Measurements from ENCODE around the gene SYT6. TPM values are rescaled to one million over a fixed set of nuclear protein-coding genes. Genes with fewer than 3 reads are reported as not detected.

SYT6 gene
- total RNA-seq, 1 experiment from 2014 or later, result not detected

DNA sequence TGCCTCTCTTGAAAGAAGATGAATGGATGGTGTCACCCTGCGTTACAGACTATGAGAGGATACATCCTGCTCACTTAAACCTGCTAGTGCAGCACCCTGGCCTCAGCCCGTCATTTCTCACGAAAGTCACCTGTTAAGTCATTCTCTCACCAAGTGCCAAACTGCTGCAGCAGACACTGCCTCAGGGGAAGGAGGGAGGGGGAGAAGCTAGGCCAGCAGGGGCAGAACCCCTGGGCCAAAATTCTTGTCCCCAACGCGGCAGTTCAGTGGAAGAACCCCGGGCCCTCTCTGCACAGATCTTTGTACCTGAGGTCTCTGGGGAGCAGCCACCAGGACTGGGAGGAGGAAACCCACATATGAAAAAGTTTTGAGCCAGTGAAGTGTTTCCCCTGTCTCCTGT, 37.6 kb downstream of the SYT6 start:
- POLR2A ChIA-PET (ENCODE audit: unreplicated experiment), result no interaction called here
- Histone ChIP-seq H4K20me1 (ENCODE audit: insufficient read depth) (no peaks in the 10 kb centered on the region), H3K4me2 (peak overlapping the region; percentile 20; the same call in 1 of the 2 replicates), H3K9me3 (ENCODE audit: insufficient read depth, low read depth) (no peaks in the 10 kb centered on the region), H3K4me3 (no peak overlapping the region), H2AFZ (no peak overlapping the region), H3K79me2 (ENCODE audit: low read depth) (no peaks in the 10 kb centered on the region), H3K27me3 (ENCODE audit: insufficient read depth, low read depth) (no peaks in the 10 kb centered on the region), H3K36me3 (ENCODE audit: low read depth) (no peaks in the 10 kb centered on the region), H3K27ac (peak overlapping the region; percentile 14; the same call in 1 of the 2 replicates), H3K9me2 (ENCODE audit: insufficient read depth) (no peaks in the 10 kb centered on the region), H3K4me1 (replicated peaks; ENCODE audit: insufficient read depth) (peaks cover 56% of the 10 kb centered on the region), H3F3A (ENCODE audit: insufficient read depth, low read depth) (peaks cover 41% of the 10 kb centered on the region)
- TF ChIP-seq, protein P1, sequence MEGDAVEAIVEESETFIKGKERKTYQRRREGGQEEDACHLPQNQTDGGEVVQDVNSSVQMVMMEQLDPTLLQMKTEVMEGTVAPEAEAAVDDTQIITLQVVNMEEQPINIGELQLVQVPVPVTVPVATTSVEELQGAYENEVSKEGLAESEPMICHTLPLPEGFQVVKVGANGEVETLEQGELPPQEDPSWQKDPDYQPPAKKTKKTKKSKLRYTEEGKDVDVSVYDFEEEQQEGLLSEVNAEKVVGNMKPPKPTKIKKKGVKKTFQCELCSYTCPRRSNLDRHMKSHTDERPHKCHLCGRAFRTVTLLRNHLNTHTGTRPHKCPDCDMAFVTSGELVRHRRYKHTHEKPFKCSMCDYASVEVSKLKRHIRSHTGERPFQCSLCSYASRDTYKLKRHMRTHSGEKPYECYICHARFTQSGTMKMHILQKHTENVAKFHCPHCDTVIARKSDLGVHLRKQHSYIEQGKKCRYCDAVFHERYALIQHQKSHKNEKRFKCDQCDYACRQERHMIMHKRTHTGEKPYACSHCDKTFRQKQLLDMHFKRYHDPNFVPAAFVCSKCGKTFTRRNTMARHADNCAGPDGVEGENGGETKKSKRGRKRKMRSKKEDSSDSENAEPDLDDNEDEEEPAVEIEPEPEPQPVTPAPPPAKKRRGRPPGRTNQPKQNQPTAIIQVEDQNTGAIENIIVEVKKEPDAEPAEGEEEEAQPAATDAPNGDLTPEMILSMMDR (conservative IDR thresholded peaks at IDR 0.05), result no peak
- TF ChIP-seq EZH2 (IDR thresholded peaks at IDR 0.05; ENCODE audit: low read depth), result no peak
- BruUV-seq (replicated peaks), result no TSS peak
- CTCF ChIA-PET, result no interaction called here
- intact Hi-C loops (cut with micrococcal nuclease; ENCODE audit: unreplicated experiment), result no loop called here
- peak in 1 of 2 experiments; percentile 66 for DNase-seq

DNA sequence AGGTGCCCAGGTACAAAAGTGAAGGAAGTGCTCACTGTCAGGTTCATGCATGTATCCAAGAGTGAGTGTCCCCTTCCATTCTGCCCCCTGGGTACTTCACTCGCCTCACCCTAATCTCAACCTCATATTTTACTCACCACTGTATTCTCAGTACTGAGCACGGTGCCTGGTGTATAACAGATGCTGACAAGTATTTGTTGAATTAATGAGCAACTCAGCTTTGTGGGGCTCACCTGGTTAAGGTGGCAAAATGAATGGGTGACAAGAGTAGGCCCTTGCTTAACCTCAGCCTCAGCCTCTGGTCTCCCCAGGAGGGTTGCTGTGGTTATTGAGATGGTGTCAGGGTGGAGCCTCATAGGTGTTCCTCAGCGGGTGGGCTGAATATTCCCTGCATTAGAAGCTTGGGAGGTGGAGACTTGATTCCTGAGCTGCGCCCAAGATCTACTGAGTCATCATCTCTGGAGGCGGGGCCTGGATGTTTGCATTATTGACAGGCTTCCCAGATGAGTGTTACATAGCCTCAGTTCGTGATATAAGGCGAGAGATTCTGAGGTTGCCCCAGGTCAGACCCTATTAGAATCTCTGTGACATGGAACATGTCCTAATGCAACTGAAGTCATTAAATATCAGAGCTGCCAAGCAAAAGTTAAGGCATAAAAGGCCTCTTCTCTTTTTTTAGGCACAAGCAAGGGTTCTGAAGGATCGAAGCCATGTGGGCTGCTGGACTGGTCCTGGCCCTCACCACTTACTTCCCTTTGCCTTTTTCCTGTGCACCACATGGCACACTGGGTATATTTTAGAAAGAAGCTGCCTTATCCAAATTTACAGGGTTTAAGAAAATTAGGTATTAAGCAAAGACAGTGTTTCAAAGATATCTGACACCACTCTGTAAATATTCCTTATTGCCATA, 39.2 kb downstream of the SYT6 start:
- peak; percentile 67 to 99 for DNase-seq
- Histone ChIP-seq H3K4me3 (peak overlapping the region; percentile 22; the same call in 1 of the 2 replicates), H3K79me2 (ENCODE audit: low read depth) (no peaks in the 10 kb centered on the region), H3K27me3 (ENCODE audit: insufficient read depth, low read depth) (no peaks in the 10 kb centered on the region), H3K36me3 (ENCODE audit: low read depth) (no peaks in the 10 kb centered on the region), H3K9me3 (ENCODE audit: insufficient read depth, low read depth) (no peaks in the 10 kb centered on the region), H3K27ac (peak overlapping the region; percentile 96), H3K4me1 (replicated peaks; ENCODE audit: insufficient read depth) (peaks cover 64% of the 10 kb centered on the region), H4K20me1 (ENCODE audit: insufficient read depth) (no peaks in the 10 kb centered on the region), H2AFZ (peak overlapping the region; percentile 17), H3K9me2 (ENCODE audit: insufficient read depth) (no peaks in the 10 kb centered on the region), H3K4me2 (peak overlapping the region; percentile 75), H3F3A (ENCODE audit: insufficient read depth, low read depth) (peaks cover 41% of the 10 kb centered on the region)
- ChIA-PET POLR2A (ENCODE audit: unreplicated experiment) (interaction anchor here (0.6 kb wide), 1 partner anchor 1296 kb away, joined by 9 read pairs; no protein-coding TSS in a partner anchor), CTCF (no interaction called here)
- BruUV-seq (replicated peaks), result no TSS peak
- intact Hi-C loops (cut with micrococcal nuclease; ENCODE audit: unreplicated experiment), result no loop called here
- no peak for TF ChIP-seq EZH2 (IDR thresholded peaks at IDR 0.05; ENCODE audit: low read depth)
- TF ChIP-seq, protein P1 (conservative IDR thresholded peaks at IDR 0.05), result 0 out of 2 replicates have a peak, but pooled peaks have one; percentile 6

DNA sequence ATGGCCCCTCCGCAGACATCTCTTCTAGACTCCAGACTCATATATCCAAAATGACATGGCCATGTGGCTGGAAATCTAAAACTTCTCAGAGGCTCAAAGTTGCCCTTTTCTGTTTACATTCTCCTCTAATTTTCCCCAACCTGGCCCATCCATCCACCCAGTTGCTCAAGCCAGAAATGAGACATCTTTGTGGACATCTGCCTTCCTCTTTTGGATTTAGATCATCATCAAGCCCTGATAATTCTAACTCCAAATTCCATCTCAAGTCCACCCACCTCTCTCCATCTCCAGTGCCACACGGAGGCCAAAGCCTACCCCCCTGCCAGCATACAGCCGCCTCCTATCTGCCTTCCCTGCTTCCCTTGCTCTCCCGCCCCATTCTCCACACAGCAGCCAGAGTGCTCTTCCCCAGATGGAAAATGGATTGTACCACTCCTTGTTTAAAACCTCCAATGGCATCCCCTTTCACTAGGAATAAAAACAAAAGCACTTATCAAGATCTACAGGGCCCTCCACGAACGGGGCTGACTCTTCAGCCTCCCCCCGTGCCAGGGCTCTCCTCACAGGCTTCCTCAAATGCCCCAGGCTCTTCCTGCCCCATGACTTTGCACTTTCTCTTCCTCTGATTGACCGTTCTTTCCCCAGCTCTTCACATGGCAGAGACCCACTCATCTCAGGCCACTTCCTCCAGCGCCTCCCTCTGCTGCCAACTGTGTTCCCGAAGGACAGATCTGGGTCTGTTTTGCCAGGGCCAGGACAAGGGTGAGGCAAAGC, 40.1 kb downstream of the SYT6 start:
- H3K9me3 ChIP-seq (ENCODE audit: insufficient read depth, low read depth), result no peaks in the 10 kb centered on the region
- ChIA-PET CTCF (no interaction called here), POLR2A (ENCODE audit: unreplicated experiment) (no interaction called here)
- no peaks in the 10 kb centered on the region for H3K36me3 ChIP-seq (ENCODE audit: low read depth)
- H3K4me1 ChIP-seq (replicated peaks; ENCODE audit: insufficient read depth), result peaks cover 72% of the 10 kb centered on the region
- no peaks in the 10 kb centered on the region for H4K20me1 ChIP-seq (ENCODE audit: insufficient read depth)
- TF ChIP-seq EZH2 (IDR thresholded peaks at IDR 0.05; ENCODE audit: low read depth), result no peak
- TF ChIP-seq, protein P1 (conservative IDR thresholded peaks at IDR 0.05), result no peak
- H3K4me3 ChIP-seq, result peak overlapping the region; percentile 22; the same call in 1 of the 2 replicates
- H3K9me2 ChIP-seq (ENCODE audit: insufficient read depth), result no peaks in the 10 kb centered on the region
- peak overlapping the region; percentile 96 for H3K27ac ChIP-seq
- peak overlapping the region; percentile 17 for H2AFZ ChIP-seq
- H3F3A ChIP-seq (ENCODE audit: insufficient read depth, low read depth), result peaks cover 41% of the 10 kb centered on the region
- peak; percentile 25 to 89 for DNase-seq
- BruUV-seq (replicated peaks), result no TSS peak
- peak overlapping the region; percentile 75 for H3K4me2 ChIP-seq
- no peaks in the 10 kb centered on the region for H3K27me3 ChIP-seq (ENCODE audit: insufficient read depth, low read depth)
- intact Hi-C loops (cut with micrococcal nuclease; ENCODE audit: unreplicated experiment), result no loop called here
- H3K79me2 ChIP-seq (ENCODE audit: low read depth), result no peaks in the 10 kb centered on the region
